ENCODE measurements around the gene HSPA5.
"Not testable (repeated sequence)": the region's sequence is repeated elsewhere in the genome, so short reads cannot be mapped to it uniquely, and the experiment has no call there.

The HSPA5 gene

DNA sequence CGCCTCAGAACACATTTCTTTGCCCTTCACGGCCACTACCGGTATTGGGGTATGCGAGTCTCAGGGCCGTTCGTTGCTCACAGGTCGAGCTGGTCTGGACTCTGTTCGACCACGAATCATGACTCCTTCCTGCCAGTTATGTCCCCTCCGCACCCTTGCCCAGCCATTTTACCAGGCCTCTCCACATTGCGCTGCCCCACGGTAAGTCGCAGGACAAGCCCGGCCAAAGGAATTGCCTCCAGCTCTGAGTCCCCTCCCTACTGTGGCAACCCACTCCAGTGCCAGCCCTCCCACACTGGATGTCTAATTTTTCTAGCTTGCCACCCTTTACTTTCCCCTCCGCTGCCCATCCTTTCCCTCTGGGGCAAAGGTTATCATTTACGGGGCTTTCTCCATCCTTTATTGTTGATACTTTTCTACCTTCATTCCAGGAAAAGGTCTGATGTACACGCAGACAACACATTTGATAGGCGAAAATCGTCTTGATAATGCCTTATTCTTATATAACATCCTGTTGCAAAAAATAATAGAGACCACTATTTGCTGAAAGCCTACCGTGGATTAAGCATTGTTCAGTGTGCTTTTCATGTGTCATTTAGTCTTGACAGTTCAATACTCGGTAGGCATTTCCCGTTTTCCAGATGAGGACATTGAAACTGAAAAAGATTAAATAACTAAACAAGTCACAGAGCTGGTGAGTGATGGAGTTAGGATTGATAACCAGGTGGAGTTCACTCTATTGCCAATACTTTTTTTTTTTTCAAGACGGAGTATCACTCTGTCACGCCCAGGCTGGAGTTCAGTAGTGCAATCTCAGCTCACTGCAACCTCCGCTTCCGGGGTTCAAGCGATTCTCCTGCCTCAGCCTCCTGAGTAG is 958 bp upstream of the HSPA5 start:
- no peak for DNase-seq

DNA sequence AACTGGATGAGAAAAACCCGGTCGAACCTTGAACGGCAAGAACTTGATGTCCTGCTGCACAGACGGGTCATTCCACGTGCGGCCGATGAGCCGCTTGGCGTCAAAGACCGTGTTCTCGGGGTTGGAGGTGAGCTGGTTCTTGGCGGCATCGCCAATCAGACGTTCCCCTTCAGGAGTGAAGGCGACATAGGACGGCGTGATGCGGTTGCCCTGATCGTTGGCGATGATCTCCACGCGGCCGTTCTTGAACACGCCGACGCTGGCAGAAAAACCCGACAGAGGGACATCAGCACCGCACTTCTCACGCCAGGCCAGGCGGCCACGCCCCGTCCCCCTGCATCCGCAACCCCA is 519 bp downstream of the HSPA5 start:
- DNase-seq, result no peak

DNA sequence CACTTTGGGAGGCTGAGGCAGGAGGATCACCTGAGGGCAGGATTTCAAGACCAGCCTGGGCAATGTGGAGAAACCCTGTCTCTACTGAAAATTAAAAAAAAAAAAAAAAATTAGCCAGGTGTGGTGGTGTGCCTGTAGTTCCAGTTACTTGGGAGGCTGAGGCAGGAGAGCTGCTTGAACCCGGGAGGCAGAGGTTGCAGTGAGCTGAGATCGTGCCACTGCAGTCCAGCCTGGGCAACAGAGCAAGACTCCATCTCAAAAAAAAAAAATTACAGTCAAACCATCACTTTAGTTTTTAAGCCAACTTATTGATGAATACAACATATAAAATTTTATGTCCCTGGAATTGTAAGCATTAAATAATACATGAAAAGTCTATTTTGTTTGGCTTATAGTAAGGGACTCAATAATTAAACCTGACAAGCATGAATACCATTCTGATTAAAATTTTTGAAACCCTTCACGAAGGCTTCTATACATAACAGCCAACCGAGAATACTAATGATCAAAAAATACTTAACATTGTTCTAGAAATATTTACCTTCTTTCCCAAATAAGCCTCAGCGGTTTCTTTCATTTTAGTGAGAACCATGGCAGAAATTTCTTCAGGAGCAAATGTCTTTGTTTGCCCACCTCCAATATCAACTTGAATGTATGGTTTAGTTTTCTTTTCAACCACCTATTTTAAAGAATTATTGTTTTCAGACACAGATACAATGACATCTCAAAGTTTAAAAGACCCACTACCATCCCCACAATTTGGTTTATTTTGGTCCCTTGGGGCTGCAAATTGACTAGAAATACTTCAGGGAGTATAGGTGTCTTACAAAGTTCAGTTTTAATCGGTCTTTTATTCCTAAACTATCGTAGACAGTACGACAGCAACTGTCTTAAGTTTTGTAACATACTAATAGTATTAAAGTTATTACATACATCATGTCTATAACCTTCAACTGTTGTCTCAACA is 1.2 kb downstream of the HSPA5 start:
- DNase-seq, result no peak

DNA sequence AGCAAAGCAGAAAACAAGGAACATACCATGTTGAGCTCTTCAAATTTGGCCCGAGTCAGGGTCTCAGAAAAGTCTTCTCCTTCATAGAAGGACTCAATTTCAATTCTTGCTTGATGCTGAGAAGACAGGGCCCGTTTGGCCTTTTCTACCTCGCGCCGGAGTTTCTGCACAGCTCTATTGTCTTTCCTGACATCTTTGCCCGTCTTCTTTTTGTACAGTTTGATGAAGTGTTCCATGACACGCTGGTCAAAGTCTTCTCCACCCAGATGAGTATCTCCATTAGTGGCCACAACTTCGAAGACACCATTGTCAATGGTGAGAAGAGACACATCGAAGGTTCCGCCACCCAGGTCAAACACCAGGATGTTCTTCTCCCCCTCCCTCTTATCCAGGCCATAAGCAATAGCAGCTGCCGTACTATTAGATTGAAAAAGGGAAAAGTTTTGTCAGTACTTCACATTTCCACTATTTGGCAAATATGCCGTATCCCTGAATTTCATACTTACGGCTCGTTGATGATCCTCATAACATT is 2.2 kb downstream of the HSPA5 start:
- DNase-seq, result no peak

DNA sequence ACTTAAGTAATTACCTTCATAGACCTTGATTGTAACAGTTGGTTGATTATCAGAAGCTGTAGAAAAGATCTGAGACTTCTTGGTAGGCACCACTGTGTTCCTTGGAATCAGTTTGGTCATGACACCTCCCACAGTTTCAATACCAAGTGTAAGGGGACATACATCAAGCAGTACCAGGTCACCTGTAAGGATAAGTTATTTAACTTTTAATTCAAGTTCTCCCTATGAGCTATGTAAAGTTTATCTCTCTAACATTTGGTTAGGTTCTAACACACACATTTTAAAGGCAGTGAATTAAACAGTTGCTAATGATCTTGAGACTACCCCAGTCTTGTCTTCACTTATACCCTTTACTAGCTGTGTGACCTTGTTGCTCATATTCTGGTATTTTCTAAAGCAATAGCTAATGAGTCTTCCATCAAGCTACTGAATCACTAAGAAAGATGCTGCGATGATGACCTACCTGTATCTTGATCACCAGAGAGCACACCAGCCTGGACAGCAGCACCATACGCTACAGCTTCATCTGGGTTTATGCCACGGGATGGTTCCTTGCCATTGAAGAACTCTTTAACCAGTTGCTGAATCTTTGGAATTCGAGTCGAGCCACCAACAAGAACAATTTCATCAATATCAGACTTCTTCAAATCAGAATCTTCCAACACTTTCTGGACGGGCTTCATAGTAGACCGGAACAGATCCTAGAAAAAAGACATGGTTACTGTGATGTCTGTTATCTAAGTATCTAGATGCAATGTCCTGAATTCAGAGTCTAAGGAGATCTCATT is 2.8 kb downstream of the HSPA5 start:
- DNase-seq, result no peak

DNA sequence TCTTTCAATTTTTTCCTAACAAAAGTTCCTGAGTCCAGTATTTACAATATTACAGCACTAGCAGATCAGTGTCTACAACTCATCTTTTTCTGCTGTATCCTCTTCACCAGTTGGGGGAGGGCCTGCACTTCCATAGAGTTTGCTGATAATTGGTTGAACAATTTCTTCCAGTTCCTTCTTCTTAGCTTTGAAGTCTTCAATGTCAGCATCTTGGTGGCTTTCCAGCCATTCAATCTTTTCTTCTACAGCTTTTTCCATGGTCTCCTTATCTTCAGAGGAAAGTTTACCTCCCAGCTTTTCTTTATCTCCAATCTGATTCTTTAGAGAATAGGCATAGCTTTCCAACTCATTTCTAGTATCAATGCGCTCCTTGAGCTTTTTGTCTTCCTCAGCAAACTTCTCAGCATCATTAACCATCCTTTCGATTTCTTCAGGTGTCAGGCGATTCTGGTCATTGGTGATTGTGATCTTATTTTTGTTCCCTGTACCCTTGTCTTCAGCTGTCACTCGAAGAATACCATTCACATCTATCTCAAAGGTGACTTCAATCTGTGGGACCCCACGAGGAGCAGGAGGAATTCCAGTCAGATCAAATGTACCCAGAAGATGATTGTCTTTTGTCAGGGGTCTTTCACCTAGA is 4.5 kb downstream of the HSPA5 start:
- DNase-seq, result not testable (repeated sequence)

DNA sequence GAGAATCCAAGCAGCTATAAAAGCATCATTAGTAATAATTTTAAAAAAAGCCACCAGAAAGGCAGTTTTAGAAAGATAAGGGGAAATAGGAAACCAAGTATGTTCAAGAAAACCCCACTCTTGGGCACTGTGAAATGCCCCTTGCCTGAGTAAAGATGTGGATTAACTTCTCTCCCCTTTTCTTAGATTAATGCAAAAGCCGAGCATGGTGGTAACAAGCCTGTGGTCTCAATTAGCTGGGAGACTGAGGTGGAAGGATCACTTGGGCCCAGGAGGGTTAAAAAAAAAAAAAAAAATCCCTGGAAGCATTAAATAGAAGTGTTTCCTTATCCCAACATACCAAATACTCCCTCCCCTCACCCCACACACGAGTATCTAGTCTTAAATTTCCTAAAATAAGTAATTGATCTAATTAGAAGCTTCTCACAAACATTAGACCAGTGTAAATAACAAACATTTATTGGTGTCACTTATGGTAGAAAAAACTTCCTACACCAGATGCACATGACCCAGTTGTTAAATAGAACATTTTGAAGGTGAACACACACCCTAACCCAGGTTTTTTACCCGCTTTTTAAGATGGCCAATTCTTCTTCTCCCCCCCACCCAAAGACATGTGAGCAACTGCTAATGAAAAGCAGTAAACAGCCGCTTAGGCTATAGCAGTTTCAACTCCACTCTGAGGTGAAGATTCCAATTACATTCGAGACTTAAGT is 5.2 kb downstream of the HSPA5 start:
- DNase-seq, result no peak

DNA sequence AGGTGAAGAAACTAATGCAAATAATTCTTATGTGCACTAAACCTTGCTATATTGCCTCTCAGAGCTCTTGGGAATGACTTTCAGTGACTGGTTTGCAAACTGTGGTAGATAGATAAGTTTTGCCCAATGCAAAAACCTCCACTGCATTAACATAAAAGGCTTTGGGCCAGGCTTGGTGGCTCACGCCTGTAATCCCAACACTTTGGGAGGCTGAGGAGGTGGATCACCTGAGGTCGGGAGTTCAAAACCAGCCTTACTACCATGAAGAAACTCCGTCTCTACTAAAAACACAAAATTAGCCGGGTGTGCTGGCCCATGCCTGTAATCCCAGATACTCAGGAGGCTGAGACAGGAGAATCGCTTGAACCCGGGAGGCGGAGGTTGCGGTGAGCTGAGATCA is 7.0 kb downstream of the HSPA5 start:
- DNase-seq, result not testable (repeated sequence)

DNA sequence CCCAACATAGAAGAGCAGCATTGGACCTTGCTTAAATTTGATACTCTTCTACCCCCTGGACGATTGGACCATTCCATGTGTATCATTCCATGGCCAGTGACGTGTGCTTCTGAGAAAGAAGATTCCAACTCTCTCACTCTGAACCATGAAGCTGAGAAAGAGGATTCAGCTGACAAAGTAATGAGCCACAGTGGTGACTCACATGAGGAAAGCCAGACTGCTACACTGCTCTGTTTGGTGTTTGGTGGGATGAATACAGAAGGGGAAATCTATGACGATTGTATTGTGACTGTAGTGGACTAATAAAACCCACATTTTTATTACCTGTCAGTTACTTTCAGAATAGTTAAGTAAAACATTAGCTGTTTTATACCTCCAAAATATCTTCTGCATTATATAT is 7.5 kb downstream of the HSPA5 start:
- DNase-seq, result no peak

DNA sequence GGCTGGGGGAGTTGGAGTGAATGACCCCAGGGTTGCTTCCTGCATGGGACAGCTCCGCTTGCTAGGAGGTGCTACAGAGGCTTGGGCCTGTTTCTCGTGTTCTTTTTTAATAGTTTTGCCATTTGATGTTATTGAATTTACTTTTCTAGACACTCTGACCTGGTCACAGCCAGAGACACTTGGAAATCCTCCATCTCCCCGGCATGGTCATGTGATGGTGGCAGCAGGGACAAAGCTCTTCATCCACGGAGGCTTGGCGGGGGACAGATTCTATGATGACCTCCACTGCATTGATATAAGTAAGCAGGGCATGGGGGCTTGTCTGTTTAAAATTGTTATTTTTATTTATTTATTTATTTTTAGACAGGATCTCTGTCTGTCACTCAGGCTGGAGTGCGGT is 13.4 kb downstream of the HSPA5 start:
- DNase-seq, result no peak

DNA sequence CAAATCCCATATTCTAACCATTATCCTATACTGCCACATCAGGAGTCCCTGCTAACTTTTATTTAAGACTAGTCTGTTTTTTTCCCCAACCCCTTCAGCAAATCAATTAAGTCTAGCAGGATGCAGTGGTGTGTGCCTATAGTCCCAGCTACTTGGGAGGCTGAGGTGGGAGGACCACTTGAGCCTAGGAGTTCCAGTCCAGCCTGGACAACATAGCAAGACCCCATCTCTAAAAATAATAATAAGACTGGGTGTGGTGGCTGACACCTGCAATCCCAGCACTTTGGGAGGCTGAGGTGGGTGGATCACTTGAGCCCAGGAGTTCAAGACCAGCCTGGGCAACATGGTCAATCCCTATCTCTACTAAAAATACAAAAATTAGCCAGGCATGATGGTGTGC is 16.3 kb downstream of the HSPA5 start:
- not testable (repeated sequence) for DNase-seq

DNA sequence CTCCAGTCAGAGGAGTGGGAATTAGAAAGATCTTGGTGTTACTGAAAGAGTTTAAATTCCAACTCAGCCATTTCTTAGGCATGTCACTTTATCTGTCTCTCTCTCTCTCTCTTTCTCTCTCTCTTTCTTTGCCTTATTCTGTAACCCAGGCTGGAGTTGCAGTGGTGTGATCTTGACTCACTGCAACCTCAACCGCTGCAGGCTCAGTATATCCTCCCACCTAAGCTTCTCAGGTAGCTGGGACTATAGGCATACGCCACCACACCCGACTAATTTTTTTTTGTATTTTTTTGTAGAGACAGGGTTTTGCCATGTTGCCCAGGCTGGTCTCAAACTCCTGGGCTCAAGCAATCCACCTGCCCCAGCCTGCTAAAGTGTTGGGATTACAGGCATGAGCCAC is 22.5 kb downstream of the HSPA5 start:
- DNase-seq, result no peak

DNA sequence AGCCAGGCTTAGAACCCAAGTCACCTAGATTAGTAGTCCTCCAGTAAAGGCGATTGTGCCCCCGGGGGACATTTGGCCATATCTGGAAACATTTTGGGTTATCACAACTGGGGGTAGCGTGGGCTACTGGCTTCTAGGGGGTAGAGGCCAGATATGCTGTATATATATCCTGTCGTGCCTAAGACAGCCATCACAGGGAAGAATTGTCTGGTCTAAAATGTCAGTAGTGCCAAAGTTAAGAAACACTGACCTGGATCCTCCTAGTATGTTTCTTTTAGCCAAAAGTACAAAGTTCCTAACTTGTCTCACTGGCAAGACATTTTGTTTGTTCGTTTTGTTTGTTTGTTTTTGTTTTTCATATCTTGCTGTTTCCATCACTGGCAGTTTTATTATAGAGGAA is 27.0 kb downstream of the HSPA5 start:
- DNase-seq, result no peak

DNA sequence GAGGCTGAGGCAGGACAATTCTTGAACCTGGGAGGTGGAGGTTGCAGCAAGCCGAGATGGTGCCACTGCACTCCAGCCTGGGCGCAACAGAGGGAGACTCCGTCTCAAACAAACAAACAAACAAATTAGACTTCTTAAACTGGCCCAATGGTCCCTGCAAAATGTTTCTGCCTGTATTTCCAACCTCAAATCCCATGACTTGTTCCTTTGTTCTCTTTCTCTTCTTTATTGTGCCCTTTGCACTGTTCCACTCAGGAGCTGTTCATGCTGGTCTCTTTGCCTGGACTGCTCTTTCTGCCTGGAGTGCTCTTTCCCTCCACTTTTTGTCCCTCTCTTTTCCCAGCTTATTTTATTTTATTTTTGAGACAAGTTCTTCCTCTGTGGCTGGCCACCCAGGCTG is 36.7 kb downstream of the HSPA5 start:
- DNase-seq, result no peak

DNA sequence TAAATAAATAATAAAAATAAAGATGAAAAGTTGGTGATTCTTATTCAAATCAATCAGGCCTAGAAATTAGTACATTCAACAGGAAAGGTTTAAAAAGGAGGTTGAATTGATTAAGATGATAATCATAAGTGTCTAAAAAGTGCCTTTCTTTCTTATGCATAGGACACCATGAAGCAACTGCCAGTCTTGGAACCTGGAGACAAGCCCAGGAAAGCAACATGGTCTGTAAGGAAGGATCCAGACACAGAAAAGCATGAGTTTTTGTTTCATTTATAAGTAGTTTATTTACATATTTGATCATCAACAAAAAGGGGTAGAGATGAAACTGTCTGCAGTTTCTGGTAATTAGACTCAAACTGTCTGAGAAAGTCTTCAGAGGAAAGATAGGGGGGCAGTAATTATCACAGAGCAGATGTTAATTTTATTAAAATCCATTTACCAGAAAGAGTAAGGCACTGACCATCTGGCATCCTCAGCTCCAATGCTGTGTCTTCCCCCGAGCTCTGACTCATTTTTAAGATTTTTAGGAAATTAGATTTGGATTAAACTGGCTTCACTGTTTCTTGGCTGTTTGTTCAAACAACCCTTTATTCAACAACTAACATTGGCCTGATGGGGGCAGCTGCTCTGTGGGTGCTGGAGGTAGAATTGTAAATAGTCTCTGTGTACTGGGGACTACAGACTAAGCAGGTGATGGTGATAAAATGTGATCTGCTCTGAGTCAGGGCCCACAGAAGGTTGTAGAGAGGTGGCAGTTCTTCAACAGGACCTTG is 38.1 kb downstream of the HSPA5 start:
- no peak for DNase-seq

DNA sequence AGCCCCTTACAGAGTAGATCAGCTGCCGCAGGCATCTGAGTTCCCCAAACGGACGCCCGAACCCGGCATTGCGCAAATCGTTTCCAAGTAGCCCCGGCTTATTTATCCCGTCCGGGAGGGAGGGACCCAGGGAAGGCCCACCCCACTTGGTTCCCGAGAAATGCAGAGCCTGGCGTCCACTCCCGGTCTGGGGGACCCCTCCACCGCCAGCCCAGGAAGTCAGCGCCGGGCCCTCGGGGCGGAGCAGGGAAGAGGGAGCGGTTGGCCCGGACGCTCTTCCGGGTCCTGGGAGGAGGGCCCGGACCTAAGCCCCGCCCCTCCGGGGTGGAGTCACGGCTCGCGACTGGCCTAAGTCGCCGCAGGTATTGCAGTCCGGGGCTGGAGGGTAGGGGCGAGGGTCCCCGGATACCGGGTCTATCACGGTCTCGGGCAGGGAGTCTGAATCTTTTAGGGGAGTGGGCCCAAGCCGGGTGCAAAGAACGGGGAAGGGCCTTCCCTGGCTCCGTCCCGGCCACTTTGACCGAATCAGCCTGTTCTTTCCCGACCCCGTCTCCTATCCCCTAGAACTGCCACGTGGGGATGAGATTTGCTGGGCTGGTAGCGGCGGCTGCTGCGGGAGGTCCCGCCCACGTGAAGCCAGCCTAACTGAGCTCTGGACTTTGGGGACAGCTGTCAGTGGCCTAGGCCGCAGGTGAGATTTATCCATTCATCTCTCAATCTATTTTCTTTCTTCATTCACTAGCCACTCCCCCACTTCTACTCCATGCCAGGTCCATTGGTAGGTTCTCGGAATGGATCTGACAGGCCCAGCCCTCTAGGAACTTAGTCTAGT is 40.7 kb downstream of the HSPA5 start, which contains the start of gene RABEPK:
RABEPK (plus strand) TSS at position 327 of the 832 bp plus-strand sequence. CDS start 2,472 bp downstream, outside the sequence.
- DNase-seq, result peak; percentile 94

DNA sequence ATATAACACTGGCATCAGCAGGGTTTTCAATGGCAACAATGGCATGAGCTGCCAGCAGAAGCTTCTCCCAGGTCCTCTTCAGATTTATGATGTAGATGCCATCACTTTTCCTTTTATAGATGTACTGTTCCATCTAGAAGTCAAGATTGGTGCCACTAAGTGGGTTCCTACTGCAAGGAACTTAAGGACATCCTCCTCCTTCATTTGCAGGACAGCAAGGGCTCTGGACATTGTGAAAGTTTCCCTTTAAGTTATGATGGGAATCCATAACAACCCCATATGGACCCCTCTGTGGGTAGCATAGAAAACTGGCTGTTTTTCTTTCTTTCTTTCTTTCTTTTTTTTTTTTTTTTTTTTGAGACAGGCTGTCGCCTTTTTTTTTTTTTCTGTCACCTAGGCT is 45.6 kb downstream of the HSPA5 start:
- not testable (repeated sequence) for DNase-seq

DNA sequence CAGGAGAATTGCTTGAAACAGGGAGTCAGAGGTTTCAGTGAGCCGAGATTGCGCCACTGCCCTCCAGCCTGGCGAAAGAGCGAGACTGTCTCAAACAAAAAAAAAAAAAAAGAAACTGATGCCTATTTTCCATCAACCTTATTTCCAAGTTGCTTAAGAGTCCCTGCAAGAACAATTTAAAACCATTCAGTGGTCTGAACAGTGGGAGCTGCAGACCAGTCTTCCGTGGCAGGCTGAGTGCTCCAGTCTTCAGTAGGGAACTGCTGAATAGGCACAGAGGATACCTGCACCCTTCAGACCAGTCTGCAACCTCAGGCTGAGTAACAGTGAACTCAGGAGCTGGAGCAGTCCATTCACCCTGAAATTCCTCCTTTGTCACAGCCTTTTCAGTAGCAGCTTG is 46.7 kb downstream of the HSPA5 start:
- not testable (repeated sequence) for DNase-seq

DNA sequence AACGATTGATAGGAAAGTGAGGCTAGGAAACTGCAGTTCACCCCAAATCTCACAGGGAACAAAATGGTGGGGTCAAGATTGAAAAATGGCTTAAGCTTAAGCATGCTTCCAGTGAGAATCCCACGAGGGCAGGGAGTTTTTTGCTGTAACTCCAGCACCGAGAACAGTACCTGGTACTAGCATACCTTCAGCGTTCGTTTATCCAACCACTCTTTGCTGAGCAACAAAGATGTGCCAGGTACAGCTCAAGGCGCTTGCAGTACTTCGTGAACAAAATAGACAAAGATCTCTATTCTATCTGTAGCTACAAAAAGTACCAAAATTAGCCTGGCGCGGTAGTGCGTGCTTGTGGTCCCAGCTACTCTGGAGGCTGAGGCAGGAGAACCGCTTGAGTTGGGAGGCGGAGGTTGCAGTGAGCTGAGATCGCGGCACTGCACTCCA is 50.8 kb downstream of the HSPA5 start:
- no peak for DNase-seq
